HEK293T (cell line): ENCODE measurements around the gene ATP2B2.
"Not testable (repeated sequence)": the region's sequence is repeated elsewhere in the genome, so short reads cannot be mapped to it uniquely, and the experiment has no call there.

ENCODE experiments used
- CTCF ChIA-PET: fragments of 350-600 bp; formaldehyde crosslinking; extraction: SDS; loops from one replicate; lab custom pipeline; 2021; ENCODE audit warnings: antibody characterized with exemption, inconsistent platforms; lab: Yijun Ruan, JAX
- POLR2A ChIA-PET: fragments of 350-600 bp; formaldehyde crosslinking; extraction: SDS; loops from one replicate; lab custom pipeline; 2020; ENCODE audit warnings: antibody characterized with exemption, inconsistent platforms; lab: Yijun Ruan, JAX
- DNase-seq: peaks from one replicate; pipeline ENCODE4 v3.0.0; 2012; ENCODE audit warnings: mixed read lengths; ENCODE audit errors: extremely low spot score
- ARNT ChIP-seq: fragments of 450-650 bp; IDR thresholded peaks from 2 replicates; pipeline ENCODE4 v1.6.1; 2017; ENCODE audit warnings: mild to moderate bottlenecking
- BHLHE40 ChIP-seq: fragments of 450-650 bp; IDR thresholded peaks from 2 replicates; pipeline ENCODE4 v1.6.1; 2016; ENCODE audit warnings: mild to moderate bottlenecking, moderate library complexity, borderline replicate concordance
- CTBP1 ChIP-seq: fragments of 450-650 bp; IDR thresholded peaks from 2 replicates; pipeline ENCODE4 v1.6.1; 2016; ENCODE audit warnings: borderline replicate concordance
- ELF4 ChIP-seq: fragments of 450-650 bp; IDR thresholded peaks from 2 replicates; pipeline ENCODE4 v1.6.1; 2017; ENCODE audit warnings: antibody characterized with exemption
- FOXA1 ChIP-seq: fragments of 450-650 bp; IDR thresholded peaks from 2 replicates; pipeline ENCODE4 v1.6.1; 2016; ENCODE audit warnings: mild to moderate bottlenecking
- FOXK2 ChIP-seq: fragments of 450-650 bp; IDR thresholded peaks from 2 replicates; pipeline ENCODE4 v1.6.1; 2016; ENCODE audit warnings: mild to moderate bottlenecking
- FOXM1 ChIP-seq: fragments of 450-650 bp; IDR thresholded peaks from 2 replicates; pipeline ENCODE4 v1.6.1; 2017; ENCODE audit warnings: mild to moderate bottlenecking, borderline replicate concordance
- HDGF ChIP-seq: fragments of 450-650 bp; IDR thresholded peaks from 2 replicates; pipeline ENCODE4 v1.6.1; 2017; ENCODE audit warnings: antibody characterized with exemption, borderline replicate concordance
- L3MBTL2 ChIP-seq: fragments of 450-650 bp; conservative IDR thresholded peaks from 2 replicates; pipeline ENCODE4 v1.6.1; 2016; ENCODE audit warnings: mild to moderate bottlenecking
- LEF1 ChIP-seq: fragments of 450-650 bp; IDR thresholded peaks from 2 replicates; pipeline ENCODE4 v1.6.1; 2017; ENCODE audit warnings: mild to moderate bottlenecking, borderline replicate concordance
- NFRKB ChIP-seq: fragments of 450-650 bp; IDR thresholded peaks from 2 replicates; pipeline ENCODE4 v1.6.1; 2016; ENCODE audit warnings: mild to moderate bottlenecking, moderate library complexity
- SP1 ChIP-seq: fragments of 450-650 bp; IDR thresholded peaks from 2 replicates; pipeline ENCODE4 v1.6.1; 2017
- SUZ12 ChIP-seq: fragments of 450-650 bp; IDR thresholded peaks from 2 replicates; pipeline ENCODE4 v1.6.1; 2016; ENCODE audit warnings: mild to moderate bottlenecking
- TARDBP ChIP-seq: fragments of 450-650 bp; IDR thresholded peaks from 2 replicates; pipeline ENCODE4 v1.6.1; 2016
- ZNF384 ChIP-seq: fragments of 450-650 bp; IDR thresholded peaks from 2 replicates; pipeline ENCODE4 v1.6.1; 2016
- TF ChIP-seq, protein P1 (sequence below): fragments of 450-650 bp; IDR thresholded peaks from 2 replicates; pipeline ENCODE4 v1.6.1; 2016

ATP2B2 gene

DNA sequence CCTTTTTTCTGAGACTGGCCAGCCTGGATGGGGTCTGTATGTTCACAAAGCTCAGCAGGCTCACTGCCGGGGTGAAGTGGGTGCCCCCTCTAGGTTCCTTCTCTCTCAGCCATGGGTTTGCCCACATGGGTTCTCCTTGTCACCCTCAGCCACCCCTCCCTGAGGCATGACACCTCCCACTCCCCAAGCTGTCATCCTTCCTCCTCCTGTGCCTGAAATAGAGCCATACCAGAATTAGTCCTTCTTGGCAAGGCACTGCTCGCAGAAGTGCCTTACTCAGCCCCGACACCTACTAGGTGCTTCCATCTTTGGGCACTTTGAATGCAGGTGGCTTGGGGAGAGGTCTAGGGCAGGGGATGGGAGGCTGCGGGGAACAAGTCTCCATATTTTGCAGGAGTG lies 121.5 kb downstream of the ATP2B2 start:
- TF ChIP-seq ARNT = no peak
- TF ChIP-seq, protein P1, sequence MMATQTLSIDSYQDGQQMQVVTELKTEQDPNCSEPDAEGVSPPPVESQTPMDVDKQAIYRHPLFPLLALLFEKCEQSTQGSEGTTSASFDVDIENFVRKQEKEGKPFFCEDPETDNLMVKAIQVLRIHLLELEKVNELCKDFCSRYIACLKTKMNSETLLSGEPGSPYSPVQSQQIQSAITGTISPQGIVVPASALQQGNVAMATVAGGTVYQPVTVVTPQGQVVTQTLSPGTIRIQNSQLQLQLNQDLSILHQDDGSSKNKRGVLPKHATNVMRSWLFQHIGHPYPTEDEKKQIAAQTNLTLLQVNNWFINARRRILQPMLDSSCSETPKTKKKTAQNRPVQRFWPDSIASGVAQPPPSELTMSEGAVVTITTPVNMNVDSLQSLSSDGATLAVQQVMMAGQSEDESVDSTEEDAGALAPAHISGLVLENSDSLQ = no peak
- no peak for TF ChIP-seq ELF4
- TF ChIP-seq BHLHE40 = no peak
- no peak for TF ChIP-seq TARDBP
- no peak for TF ChIP-seq LEF1
- ChIA-PET CTCF (no interaction called here), POLR2A (no interaction called here)
- DNase-seq = no peak

DNA sequence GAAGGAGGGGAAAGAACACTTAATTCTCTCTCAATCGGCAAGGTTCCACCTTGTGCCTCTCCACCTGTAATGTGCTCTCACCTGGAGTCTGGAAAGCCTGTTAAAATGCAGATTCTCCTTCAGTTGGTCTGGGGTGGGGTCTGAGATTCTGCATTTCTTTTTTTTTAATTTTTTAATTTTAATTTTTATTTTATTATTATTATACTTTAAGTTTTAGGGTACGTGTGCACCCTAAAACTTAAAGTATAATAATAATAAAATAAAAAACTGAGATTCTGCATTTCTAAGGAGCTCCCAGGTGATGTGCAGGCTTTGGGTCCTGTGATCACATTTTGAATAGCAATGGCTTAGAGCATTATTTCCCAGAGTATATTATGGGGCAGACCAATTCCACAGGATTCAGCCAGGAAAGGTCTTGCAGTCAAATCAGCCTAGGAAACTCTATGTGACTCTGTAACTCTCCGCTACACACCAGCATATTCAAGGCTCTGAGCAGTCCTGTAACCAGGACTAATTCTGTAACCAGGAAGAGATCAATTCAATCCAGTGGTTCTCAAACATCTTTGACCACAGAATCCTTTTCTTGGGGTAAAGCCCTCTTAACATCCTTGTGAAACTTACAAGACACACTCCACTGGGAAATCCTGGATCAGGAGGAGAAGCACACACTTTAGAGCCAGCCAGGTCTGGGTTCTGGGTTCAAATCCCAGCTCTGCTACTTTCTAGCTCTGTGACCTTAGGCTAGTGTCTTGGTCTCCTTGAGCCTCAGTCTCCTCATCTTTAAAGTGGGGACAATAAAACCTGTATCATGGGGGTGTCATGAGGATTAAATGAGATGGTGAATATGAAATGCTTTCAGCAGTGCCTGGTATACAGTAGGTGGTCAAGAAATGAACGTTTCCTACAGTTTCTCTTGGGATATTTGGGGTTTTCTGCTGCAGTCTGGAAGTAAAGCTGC lies 122.2 kb downstream of the ATP2B2 start:
- TF ChIP-seq ARNT (no peak), L3MBTL2 (no peak), ELF4 (no peak), CTBP1 (no peak), FOXK2 (no peak), FOXA1 (no peak), SP1 (no peak), SUZ12 (no peak), LEF1 (no peak), NFRKB (no peak), BHLHE40 (no peak), HDGF (no peak), TARDBP (no peak), ZNF384 (no peak), FOXM1 (no peak)
- TF ChIP-seq, protein P1 = no peak
- CTCF ChIA-PET = no interaction called here
- no peak for DNase-seq
- POLR2A ChIA-PET = no interaction called here

DNA sequence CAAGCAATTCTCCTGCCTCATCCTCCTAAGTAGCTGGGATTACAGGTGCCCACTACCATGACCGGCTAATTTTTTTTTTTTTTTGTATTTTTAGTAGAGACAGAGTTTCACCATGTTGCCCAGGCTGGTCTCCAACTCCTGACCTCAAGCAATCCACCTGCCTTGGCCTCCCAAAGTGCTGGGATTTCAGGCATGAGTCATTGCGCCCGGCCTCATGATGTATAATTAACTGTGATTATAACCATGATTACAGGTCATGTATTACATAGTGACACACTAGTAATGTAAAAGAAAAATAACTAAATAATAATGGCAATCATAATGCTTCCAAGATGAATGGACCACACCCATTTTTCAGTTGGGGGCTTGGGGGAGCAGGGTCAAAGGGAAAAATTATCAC lies 122.9 kb downstream of the ATP2B2 start:
- CTCF ChIA-PET, DNase-seq, POLR2A ChIA-PET: not testable (repeated sequence)

DNA sequence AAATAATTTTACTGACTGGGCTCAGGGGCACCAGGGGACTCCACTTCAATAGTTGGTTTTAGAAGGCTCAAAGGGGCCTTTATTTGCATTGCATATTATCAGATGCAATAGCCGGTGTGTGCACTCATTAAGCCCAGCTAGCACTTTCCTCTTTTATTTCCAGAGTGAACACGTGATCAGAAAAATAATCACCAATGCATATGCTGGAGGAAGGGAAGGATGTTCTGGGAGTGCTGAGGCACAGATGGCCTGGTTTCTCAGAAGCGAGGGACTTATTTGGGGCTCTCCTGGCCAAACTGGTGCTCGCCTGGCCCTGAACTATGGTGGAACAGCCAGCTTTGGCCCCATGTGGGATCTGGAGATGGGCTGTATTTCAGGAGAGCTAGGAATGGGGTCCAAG lies 124.0 kb downstream of the ATP2B2 start:
- TF ChIP-seq FOXK2 (no peak), ARNT (no peak), SP1 (no peak), LEF1 (no peak), FOXM1 (no peak), CTBP1 (no peak), TARDBP (no peak), ZNF384 (no peak), L3MBTL2 (no peak), SUZ12 (no peak), NFRKB (no peak), FOXA1 (no peak), HDGF (no peak), ELF4 (no peak), BHLHE40 (no peak)
- TF ChIP-seq, protein P1 = no peak
- no peak for DNase-seq
- ChIA-PET CTCF (no interaction called here), POLR2A (no interaction called here)

DNA sequence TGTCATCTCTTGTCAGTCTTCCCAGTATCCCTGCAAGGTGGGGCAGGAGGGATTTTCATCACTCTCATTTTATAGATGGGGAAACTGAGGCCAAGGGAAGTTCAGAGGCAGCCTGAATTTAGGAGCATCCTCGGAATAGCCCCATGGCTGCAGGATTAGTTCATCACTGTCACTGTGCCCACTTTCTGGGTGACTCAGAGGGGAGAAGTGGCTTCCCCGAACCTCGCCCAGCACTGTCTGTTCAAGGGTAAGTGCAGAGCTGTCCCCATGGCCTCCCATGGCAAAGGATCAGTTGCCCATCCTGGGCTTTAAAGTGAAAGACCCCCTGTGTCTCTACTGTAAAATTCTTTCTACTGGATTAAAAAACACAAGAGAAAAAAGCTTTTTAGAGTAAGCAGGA lies 124.5 kb downstream of the ATP2B2 start:
- CTCF ChIA-PET = no interaction called here

More for the DNA sequence above, 124.5 kb downstream of the ATP2B2 start:
- TF ChIP-seq ELF4 = no peak
- TF ChIP-seq ARNT = no peak
- no peak for TF ChIP-seq CTBP1
- no peak for TF ChIP-seq ZNF384
- TF ChIP-seq FOXM1 = no peak
- no peak for TF ChIP-seq NFRKB
- TF ChIP-seq L3MBTL2 = no peak
- no peak for TF ChIP-seq FOXA1
- no peak for TF ChIP-seq TARDBP
- TF ChIP-seq LEF1 = no peak
- TF ChIP-seq SP1 = no peak
- TF ChIP-seq BHLHE40 = no peak
- TF ChIP-seq, protein P1 = no peak
- no peak for TF ChIP-seq SUZ12
- TF ChIP-seq HDGF = no peak
- TF ChIP-seq FOXK2 = no peak
- DNase-seq = no peak
- POLR2A ChIA-PET = no interaction called here
